ENCODE measurements around the gene PHF21A. TPM values are rescaled to one million over a fixed set of nuclear protein-coding genes. Genes with fewer than 3 reads are reported as not detected.
A peak's percentile ranks its signal among the peaks of the same experiment; 100 is the strongest.

Gene PHF21A
- total RNA-seq, 1 experiment from 2014 or later = 5.9 TPM

- DNase-seq (ENCODE audit: low spot score) = peak; percentile 3
These were observed 45.3 kb downstream of the PHF21A start for GRCh38 chr11:46075928-46076327.

- no peak for DNase-seq (ENCODE audit: low spot score)
These were observed 46.1 kb downstream of the PHF21A start for GRCh38 chr11:46075168-46075567.

- DNase-seq (ENCODE audit: low spot score) = no peak
These were observed 47.6 kb downstream of the PHF21A start for GRCh38 chr11:46073632-46074031.

- no peak for DNase-seq (ENCODE audit: low spot score)
These were observed 48.9 kb downstream of the PHF21A start for GRCh38 chr11:46072172-46072964.

DNA sequence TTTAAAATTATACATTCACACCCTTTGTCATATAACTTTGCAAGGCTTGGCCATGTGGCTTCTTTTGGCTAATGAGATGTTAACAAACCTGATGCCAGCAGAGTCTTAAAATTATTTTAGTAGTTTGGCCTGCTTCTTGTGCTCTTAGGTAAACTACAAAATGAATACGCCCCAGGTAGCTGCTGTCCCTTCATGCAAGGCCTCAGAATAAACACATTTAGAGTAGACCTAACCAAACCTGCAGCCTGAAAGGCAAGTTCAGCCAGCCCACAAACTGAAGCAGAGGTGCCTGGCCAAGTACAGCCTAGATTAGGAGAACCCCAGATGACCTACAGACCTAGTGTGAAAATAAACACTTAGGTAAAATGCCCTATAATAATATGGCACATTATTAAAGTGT, 50.2 kb downstream of the PHF21A start:
- no peak for DNase-seq (ENCODE audit: low spot score)

DNA sequence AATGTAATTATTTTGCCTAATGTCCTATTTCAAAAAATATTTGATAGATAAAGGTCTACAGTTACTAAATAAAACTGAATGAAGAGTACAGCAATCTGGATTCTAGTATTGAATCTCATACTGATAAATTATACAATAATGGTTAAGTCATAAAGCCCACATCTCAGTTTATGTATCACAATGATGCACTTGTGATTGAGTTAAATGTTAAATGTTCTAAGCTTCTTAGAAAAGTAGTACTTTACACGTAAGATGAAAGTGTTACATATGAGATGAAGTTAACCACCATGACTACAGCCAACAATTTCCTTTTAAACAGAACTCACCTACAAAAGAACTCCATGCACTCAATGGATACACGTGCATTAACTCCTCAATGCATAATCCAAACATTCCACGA, 51.7 kb downstream of the PHF21A start:
- DNase-seq (ENCODE audit: low spot score) = no peak

- DNase-seq (ENCODE audit: low spot score) = no peak
These were observed 54.9 kb downstream of the PHF21A start for GRCh38 chr11:46066335-46066734.

DNA sequence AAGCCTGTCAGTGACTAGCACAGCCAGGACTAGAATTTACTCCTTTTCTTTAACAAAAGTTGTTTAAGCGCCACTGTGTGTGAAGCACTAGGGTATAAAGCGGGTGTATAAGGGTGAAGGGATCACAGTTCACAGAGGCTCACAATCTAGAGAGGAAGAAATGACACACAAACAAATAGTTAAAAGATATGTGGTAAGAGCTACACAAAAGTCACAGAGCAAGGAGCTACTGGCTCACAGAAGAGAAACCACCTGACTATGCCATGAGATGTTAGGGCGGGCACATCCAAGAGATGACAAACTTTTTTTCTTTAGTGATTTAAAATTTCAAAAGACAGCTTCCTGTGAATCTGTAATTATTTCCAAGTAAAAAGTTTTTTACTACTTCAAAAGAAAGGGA, 55.6 kb downstream of the PHF21A start:
- DNase-seq (ENCODE audit: low spot score) = no peak

- no peak for DNase-seq (ENCODE audit: low spot score)
These were observed 57.0 kb downstream of the PHF21A start for GRCh38 chr11:46064221-46064620.

- no peak for DNase-seq (ENCODE audit: low spot score)
These were observed 58.1 kb downstream of the PHF21A start for GRCh38 chr11:46063138-46063537.

GRCh38 chr11:46060013-46060412, 61.2 kb downstream of the PHF21A start:
- DNase-seq (ENCODE audit: low spot score) = no peak

DNA sequence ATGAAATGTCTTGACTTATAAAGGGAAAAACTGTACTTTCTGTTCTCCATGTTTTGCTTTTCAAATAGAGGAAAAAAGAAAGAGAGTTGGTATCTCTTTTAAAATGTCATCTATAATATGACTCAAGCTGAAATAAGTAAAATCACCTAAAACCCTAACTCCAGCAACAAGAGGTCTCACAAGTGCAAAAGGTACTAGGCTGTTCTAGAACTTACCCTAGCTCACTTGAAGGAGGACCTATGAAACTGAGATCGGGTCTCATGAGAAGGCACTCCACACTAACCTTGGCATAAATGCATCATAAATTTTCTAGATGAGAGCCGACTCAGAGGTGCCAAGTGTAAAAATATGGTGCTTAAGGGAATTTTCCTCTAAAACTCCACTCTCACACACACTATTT, 63.8 kb downstream of the PHF21A start:
- DNase-seq (ENCODE audit: low spot score) = no peak

DNA sequence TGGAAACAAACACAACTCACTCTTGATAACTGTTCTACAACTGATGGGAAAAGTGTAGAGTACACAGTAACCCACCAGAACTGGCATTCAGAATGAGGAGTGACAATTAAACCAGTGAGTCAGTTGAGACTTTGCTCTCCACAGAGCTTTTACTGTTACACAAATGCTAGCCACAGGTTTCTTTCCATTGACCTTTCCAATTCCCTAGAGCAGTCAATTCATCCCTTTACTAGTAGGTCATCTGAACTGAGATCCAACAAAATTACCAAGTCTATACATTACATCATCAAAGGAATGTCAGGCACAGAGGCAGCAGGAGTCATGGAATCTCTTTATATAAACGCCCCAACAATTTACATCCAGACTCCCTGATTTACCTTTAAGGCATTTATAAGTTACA, 65.9 kb downstream of the PHF21A start:
- DNase-seq (ENCODE audit: low spot score) = no peak

GRCh38 chr11:46051102-46051501, 70.2 kb downstream of the PHF21A start:
- DNase-seq (ENCODE audit: low spot score) = no peak

DNA sequence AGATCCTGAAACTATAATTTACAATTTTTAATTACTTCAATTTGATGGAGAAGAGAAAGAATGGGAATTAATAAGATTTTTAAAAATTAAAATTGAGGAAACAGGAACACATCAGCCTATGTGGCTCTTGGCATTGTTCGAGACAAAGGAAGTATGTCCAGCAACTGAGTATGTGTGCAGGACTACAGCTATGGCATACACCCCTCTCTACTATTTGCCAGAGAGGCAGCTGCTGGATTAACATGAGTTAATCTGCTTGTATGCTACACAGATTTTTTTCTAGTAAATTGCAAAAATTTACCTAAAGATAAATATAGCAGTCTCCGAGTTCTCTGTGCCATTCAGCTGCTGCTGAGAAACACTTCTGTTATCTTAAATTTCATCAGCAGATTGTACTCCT, 70.6 kb downstream of the PHF21A start:
- DNase-seq (ENCODE audit: low spot score) = no peak

DNA sequence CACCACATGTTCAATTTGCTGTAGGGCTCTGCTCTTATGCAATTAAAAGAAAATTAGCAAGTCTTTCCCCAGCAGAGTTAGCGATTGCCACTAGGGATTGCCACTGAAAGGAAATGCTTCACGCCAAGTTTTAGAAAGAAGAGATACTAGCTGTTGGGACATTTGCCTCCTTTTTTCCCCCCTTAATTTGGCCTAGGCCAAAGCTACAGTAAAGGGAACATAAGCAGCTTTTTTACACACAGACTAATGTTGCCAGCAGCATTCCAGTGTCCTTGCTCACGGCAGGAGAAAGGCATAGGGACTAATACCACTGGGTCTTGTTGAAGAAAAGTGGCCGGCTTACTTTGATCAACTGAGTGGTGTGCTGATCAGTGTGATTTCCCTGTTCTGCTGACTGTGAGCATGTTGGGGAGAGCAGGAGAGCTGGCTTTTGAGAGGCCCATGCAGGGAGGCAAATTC, 71.2 kb downstream of the PHF21A start:
- no peak for DNase-seq (ENCODE audit: low spot score)

DNA sequence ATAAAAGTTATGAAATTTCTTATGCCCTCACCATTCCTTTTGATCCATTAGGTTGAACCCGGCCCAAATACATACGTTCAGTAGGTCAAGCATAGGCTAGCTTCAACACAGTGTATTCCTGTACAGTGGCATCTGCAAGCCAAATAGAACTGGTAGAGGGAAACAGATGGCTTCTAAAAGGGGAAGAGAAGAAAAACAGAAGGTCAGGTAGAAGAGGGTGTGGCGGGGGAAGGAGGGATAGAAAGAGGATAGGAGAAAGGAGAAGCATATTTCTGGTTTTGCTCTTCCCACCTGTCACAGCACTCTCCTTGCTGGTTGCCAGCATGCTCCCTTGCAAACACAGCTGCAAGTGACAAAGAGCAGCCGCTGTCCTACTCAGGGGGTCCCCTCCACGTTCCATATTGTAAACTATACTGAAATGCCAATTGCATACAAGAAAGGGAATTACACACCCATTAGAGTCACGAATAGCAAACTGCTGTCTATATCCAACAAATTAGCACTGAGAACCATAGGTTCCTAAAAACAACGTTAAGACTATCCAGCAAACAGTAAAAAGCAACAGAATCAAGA, 71.8 kb downstream of the PHF21A start:
- DNase-seq (ENCODE audit: low spot score) = no peak

DNA sequence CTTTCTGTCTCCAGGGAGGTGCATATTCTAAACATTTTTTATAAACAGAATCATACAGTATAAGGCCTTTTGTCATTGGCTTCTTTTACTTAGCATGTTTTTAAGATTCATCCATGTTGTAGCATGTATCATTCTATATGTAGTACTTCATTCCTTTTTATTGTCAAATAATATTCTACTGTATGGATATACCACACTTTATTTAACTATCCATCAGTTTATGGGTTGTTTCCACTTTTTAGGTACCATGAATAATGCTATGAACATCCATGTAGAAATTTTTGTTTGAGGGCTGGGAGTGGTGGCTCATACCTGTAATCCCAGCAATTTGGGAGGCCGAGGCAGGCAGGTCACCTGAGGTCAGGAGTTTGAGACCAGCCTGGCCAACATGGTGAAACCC, 73.1 kb downstream of the PHF21A start:
- DNase-seq (ENCODE audit: low spot score) = no peak

DNA sequence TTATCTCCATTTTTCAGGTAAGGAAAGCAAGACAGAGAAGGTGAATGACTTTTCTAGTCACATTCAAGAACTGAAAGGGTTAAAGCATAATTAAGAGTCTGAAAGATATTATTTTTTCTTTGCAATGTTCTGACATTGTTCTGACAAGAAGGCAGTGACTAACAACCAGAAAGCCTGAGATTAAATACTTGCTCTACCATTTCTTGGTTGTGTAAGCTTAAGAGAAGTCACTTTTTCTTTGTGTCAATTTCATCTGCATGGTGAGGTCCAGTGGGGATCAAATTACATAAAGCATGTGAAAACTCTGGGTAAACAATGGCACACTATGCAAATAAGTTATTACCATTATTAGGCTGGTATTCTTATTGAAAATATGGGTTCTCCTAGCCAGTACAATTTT, 73.7 kb downstream of the PHF21A start:
- no peak for DNase-seq (ENCODE audit: low spot score)

DNA sequence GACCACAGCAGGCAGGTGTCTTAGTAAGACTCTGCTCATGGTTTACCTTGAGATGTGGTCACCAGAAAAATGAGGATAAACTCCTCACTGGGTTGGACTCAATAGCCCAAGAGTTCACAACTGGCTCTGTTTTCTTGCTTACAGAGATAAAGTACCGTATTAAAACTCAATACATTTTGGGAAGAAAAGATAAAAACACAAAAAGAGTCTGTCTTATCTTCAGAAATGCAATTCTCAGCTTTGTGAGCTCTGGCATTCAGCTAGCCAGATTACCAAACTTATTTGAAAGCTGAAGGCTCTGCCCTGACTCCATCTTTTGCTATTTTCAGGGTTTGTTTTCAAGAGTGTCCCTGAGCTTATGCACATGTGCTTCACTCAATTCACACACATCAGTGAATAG, 75.4 kb downstream of the PHF21A start:
- DNase-seq (ENCODE audit: low spot score) = no peak

DNA sequence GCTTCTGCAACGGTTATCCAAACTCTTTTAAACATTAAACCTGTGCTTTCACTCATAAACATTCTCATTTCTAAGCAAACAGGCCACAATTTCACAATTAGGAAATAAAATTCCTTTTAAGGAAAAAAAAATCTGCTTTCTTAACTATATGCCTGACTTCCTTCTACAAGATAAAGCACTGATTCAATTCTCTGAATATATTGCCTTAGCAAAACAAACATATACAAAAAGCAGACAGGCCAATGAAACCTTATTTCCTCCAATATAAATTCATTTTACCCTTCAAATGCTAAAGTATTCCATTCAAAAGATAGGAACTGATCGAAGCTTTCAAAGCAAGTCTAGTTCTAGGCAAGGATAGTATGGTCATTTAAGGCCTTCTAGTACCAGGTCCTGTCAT, 76.7 kb downstream of the PHF21A start:
- DNase-seq (ENCODE audit: low spot score) = no peak

GRCh38 chr11:46039990-46040389, 81.3 kb downstream of the PHF21A start:
- no peak for DNase-seq (ENCODE audit: low spot score)

GRCh38 chr11:46038529-46038928, 82.7 kb downstream of the PHF21A start:
- DNase-seq (ENCODE audit: low spot score) = no peak
